Mesendoderm (in vitro differentiated cells): ENCODE results near the gene SLC9A8.

ENCODE experiments used
- DNase-seq: peaks from one replicate; pipeline ENCODE4 v3.0.0; 2013
- H2AK5ac ChIP-seq: 2 replicates; pipeline ENCODE4 v1.6.1; 2013; ENCODE audit warnings: low read length, inconsistent platforms
- H2BK120ac ChIP-seq: 2 replicates; pipeline ENCODE4 v1.6.1; 2013; ENCODE audit warnings: low read depth, mild to moderate bottlenecking, low read length, moderate library complexity, mixed read lengths
- H2BK15ac ChIP-seq: replicated peaks from 2 replicates; pipeline ENCODE4 v1.6.1; 2013; ENCODE audit warnings: low read depth, mild to moderate bottlenecking, moderate library complexity
- H2BK5ac ChIP-seq: 2 replicates; pipeline ENCODE4 v1.6.1; 2013; ENCODE audit warnings: low read length, inconsistent platforms
- H3K18ac ChIP-seq: 2 replicates; pipeline ENCODE4 v1.6.1; 2013; ENCODE audit warnings: mild to moderate bottlenecking, low read length, mixed read lengths
- H3K23ac ChIP-seq: one replicate; pipeline ENCODE4 v1.6.1; 2013; ENCODE audit warnings: low read length
- H3K27ac ChIP-seq: 2 replicates; pipeline ENCODE4 v1.5.1; 2013; ENCODE audit warnings: low read depth, mild to moderate bottlenecking, inconsistent platforms, low read length, moderate library complexity
- H3K27me3 ChIP-seq: 2 replicates; pipeline ENCODE4 v1.6.1; 2013; ENCODE audit warnings: low read length, control low read depth, mild to moderate bottlenecking, inconsistent platforms; ENCODE audit not compliant: insufficient read depth, poor library complexity
- H3K36me3 ChIP-seq: 2 replicates; pipeline ENCODE4 v1.6.1; 2013; ENCODE audit warnings: low read length, inconsistent platforms; ENCODE audit not compliant: control insufficient read depth, insufficient read depth
- H3K4ac ChIP-seq: one replicate; pipeline ENCODE4 v1.6.1; 2013; ENCODE audit warnings: low read depth, mild to moderate bottlenecking, low read length, moderate library complexity
- H3K4me1 ChIP-seq: 2 replicates; pipeline ENCODE4 v1.6.1; 2013; ENCODE audit warnings: low read depth, low read length, inconsistent platforms; ENCODE audit not compliant: control insufficient read depth
- H3K4me2 ChIP-seq: 2 replicates; pipeline ENCODE4 v1.6.1; 2013; ENCODE audit warnings: low read length
- H3K4me3 ChIP-seq: 2 replicates; pipeline ENCODE4 v1.5.1; 2013; ENCODE audit warnings: mild to moderate bottlenecking, low read length
- H3K56ac ChIP-seq: one replicate; pipeline ENCODE4 v1.6.1; 2013; ENCODE audit warnings: low read length
- H3K79me1 ChIP-seq: 2 replicates; pipeline ENCODE4 v1.6.1; 2013; ENCODE audit warnings: low read length, inconsistent platforms
- H3K79me2 ChIP-seq: 2 replicates; pipeline ENCODE4 v1.6.1; 2013; ENCODE audit warnings: mild to moderate bottlenecking, low read length; ENCODE audit not compliant: control insufficient read depth, insufficient read depth
- H3K9ac ChIP-seq: 2 replicates; pipeline ENCODE4 v1.6.1; 2013; ENCODE audit warnings: low read length, inconsistent platforms
- H4K5ac ChIP-seq: one replicate; pipeline ENCODE4 v1.6.1; 2013; ENCODE audit warnings: low read length
- H4K8ac ChIP-seq: one replicate; pipeline ENCODE4 v1.6.1; 2013; ENCODE audit warnings: low read depth, mild to moderate bottlenecking, control low read depth, low read length, moderate library complexity
- WGBS: extraction: QIAGEN DNeasy Blood & Tissue Kit; methylation state at CpG from one replicate; pipeline ENCODE4 v1.1.7; 2013; ENCODE audit warnings: low lambda C conversion rate, missing lambda C conversion rate; ENCODE audit not compliant: insufficient coverage; ENCODE audit errors: extremely low coverage; 5-methylcytosine and 5-hydroxymethylcytosine counted together

The SLC9A8 gene

DNA sequence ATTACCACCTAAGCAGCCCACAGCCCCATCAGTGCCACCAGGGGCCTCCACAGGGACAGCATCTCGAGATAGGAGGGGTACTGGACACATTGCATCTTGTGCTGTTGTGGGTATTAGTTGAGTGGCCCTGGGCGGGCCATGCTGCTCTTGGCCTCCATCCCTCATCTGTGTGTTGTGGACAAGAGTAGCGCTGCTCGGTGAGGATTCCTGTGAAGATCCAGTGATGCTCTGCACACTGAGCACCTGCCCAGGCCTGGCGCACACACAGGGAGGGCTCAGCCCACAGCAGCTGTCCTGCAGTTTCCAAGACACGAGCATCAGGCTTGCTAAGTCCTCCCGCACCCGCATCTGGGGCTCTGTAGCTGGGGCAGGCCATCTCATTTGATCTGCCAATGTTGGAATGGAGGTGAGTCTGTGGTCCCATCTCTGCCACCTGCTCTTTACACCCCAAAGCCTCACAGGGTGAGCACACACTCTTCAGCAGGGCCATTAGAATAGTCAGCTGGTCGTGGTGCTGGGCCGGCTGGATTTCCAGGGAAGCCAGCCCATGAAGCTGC lies 70.7 kb downstream of the SLC9A8 start:
- no peak overlapping the region for H2BK15ac ChIP-seq
- no peak overlapping the region for H4K8ac ChIP-seq
- no peak overlapping the region for H3K18ac ChIP-seq
- no peak overlapping the region for H3K23ac ChIP-seq
- H3K36me3 ChIP-seq, result no peaks in the 10 kb centered on the region
- H3K27ac ChIP-seq, result no peak overlapping the region
- no peak overlapping the region for H3K4me2 ChIP-seq
- no peak overlapping the region for H3K9ac ChIP-seq
- H3K79me2 ChIP-seq, result no peaks in the 10 kb centered on the region
- no peaks in the 10 kb centered on the region for H3K27me3 ChIP-seq
- no peak overlapping the region for H3K4me3 ChIP-seq
- no peak overlapping the region for H3K4ac ChIP-seq
- no peaks in the 10 kb centered on the region for H3K4me1 ChIP-seq
- H3K79me1 ChIP-seq, result no peaks in the 10 kb centered on the region
- no peak overlapping the region for H2BK120ac ChIP-seq
- no peak overlapping the region for H3K56ac ChIP-seq
- no peak overlapping the region for H2AK5ac ChIP-seq
- no peak overlapping the region for H2BK5ac ChIP-seq
- DNase-seq, result no peak
- no peak overlapping the region for H4K5ac ChIP-seq
- no CpG with 5 or more reads among the region's 10 CpGs for WGBS

DNA sequence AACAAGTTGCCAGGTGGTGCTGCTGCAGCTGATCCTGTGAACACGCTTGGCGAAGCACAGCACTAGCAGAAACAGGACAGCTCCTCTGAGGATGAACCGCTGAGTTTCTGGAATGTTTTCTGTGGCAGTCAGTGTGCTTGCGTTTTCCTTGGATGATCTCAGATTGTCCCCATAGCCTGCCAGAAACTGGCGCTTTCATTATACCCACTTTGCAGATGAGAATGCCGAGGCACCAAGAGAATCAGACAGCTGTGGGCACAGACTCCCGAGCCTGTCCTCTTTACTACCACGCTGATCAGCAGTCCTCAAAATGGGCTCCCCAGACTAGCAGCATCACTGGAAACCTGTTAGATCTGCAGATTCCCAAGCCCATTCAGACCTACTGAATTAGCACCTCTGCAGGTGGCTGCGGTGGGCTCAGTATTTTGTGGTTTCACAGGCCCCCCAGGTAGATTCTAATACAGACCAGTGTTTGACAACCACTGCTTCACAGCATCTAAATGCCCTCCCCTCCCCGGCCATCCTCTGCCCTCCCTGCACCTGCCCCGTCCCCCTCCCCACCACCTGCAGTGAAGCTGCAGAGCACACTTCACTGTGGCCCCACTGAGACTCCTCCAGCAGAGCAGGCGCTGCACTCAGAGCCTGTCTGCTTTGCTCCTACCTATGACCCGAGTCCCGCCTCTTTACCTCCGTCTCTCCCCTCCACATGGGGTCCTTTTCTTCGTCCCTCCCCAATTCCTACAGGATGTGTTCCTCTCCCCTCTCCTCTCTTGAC lies 73.1 kb downstream of the SLC9A8 start:
- no peak overlapping the region for H2AK5ac ChIP-seq
- H2BK120ac ChIP-seq, result no peak overlapping the region
- H3K27me3 ChIP-seq, result no peaks in the 10 kb centered on the region
- no peak overlapping the region for H3K4me3 ChIP-seq
- no peak overlapping the region for H3K23ac ChIP-seq
- no peak overlapping the region for H2BK15ac ChIP-seq
- no peak for DNase-seq
- H4K5ac ChIP-seq, result no peak overlapping the region
- no peaks in the 10 kb centered on the region for H3K36me3 ChIP-seq
- H3K56ac ChIP-seq, result no peak overlapping the region
- no peak overlapping the region for H3K27ac ChIP-seq
- no peak overlapping the region for H2BK5ac ChIP-seq
- no peak overlapping the region for H3K4ac ChIP-seq
- no peak overlapping the region for H3K18ac ChIP-seq
- H3K4me2 ChIP-seq, result no peak overlapping the region
- no peak overlapping the region for H4K8ac ChIP-seq
- H3K79me2 ChIP-seq, result no peaks in the 10 kb centered on the region
- no CpG with 5 or more reads among the region's 16 CpGs for WGBS
- H3K4me1 ChIP-seq, result peaks cover 6% of the 10 kb centered on the region
- no peak overlapping the region for H3K9ac ChIP-seq
- H3K79me1 ChIP-seq, result no peaks in the 10 kb centered on the region

DNA sequence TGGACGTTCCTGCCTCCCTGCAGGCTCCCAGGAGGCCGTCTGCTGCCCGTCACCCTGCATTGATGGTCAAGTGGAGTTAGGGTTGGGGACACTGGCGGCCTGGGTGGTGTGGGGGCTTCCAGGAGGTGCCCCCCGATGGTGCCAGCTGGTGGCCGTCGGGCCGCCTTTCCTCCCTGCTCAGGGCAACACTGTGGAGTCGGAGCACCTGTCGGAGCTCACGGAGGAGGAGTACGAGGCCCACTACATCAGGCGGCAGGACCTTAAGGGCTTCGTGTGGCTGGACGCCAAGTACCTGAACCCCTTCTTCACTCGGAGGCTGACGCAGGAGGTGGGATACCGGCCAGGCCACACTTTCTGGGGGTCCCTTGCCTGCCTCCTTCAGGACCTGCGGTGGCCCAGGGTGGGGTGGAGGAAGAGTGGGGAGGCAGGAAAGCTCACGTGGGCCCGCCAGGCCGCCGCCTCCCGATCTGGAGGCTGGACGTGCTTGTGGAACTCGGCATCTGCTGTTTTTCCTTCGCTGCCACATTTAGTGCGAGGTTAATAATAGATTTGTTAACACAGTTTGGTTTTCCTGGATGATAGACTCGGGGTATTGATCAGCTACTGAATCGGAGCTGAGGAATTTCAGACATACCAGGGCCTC lies 74.1 kb downstream of the SLC9A8 start:
- Histone ChIP-seq H2BK15ac (no peak overlapping the region), H2BK120ac (no peak overlapping the region), H3K27ac (no peak overlapping the region), H3K79me1 (no peaks in the 10 kb centered on the region), H3K9ac (no peak overlapping the region), H2BK5ac (no peak overlapping the region), H2AK5ac (no peak overlapping the region), H3K36me3 (no peaks in the 10 kb centered on the region), H4K8ac (no peak overlapping the region), H4K5ac (no peak overlapping the region), H3K79me2 (no peaks in the 10 kb centered on the region), H3K4me3 (no peak overlapping the region), H3K4me1 (peaks cover 10% of the 10 kb centered on the region), H3K4me2 (no peak overlapping the region), H3K23ac (no peak overlapping the region), H3K27me3 (no peaks in the 10 kb centered on the region), H3K56ac (no peak overlapping the region), H3K18ac (no peak overlapping the region), H3K4ac (no peak overlapping the region)
- WGBS, result no CpG with 5 or more reads among the region's 30 CpGs
- no peak for DNase-seq

DNA sequence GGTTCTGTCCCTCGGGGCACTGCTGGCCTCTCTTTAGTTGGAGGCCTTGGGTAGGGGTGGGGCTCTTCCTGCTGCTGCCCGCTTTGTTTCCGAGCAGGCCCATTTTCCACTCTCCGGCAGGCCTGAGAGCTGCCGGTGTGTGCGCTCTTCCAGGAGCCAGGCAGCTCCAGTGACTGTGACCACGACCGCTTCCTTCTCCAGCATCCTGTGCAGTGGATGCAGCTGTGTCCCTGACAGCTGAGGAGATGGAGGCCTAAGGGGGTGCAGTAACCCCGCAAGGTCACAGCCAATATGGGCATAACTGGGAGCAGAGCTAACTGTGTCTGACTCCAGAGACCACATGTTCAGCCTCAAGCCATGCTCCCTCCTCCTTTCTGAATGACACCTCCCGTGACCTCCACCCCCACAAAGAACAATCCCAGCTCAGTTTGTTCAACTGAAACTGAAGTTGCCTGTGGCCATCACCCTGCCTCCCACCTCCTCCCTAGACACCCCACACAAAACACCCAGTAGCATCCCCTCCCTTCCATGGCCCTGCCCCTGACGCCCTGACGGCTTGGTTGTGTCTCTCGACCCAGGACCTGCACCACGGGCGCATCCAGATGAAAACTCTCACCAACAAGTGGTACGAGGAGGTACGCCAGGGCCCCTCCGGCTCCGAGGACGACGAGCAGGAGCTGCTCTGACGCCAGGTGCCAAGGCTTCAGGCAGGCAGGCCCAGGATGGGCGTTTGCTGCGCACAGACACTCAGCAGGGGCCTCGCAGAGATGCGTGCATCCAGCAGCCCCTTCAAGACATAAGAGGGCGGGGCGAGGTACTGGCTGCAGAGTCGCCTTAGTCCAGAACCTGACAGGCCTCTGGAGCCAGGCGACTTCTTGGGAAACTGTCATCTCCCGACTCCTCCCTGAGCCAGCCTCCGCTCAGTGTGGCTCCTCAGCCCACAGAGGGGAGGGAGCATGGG lies 74.9 kb downstream of the SLC9A8 start:
- no peak overlapping the region for H3K27ac ChIP-seq
- no peak for DNase-seq

DNA sequence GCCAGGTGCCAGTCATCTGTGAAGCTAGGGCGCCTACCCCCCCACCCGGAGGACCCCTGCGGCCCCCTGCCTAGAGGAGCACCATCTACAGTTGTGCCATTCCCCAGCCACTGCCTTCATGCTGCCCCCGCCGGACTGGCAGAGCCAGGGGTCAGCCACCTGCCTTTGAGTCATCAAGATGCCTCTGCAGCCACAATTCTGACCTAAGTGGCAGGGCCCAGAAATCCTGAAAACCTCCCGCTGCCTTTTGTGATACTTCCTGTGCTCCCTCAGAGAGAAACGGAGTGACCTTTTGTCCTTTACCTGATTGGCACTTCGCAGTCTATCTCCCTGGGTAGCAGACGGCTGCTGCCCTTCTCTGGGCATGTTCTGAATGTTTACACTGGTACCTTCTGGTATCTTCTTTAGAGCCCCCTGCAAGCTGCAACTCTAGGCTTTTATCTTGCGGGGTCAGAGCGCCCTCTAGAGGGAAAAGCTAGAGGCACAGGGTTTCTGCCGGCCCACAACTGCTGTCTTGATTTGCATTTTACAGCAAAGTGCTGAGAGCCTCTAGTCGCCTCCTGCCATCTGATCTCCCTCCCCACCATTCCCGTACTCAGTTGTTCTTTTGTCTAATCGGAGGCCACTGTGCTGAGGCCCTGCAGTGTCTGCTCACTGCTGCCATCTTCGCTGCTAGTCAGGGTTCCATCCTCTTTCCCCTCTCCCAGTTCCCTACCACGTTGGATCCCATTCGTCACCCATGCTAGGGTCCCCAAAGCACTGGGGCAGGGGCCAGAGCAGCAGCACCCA lies 75.8 kb downstream of the SLC9A8 start:
- Histone ChIP-seq H3K4me2 (no peak overlapping the region), H3K27ac (no peak overlapping the region), H4K8ac (no peak overlapping the region), H2BK5ac (no peak overlapping the region), H2BK120ac (no peak overlapping the region), H3K9ac (no peak overlapping the region), H3K18ac (no peak overlapping the region), H3K79me2 (no peaks in the 10 kb centered on the region), H4K5ac (no peak overlapping the region), H2AK5ac (no peak overlapping the region), H3K4me3 (no peak overlapping the region), H3K23ac (no peak overlapping the region), H3K79me1 (no peaks in the 10 kb centered on the region), H2BK15ac (no peak overlapping the region), H3K27me3 (no peaks in the 10 kb centered on the region), H3K4me1 (peaks cover 10% of the 10 kb centered on the region), H3K36me3 (no peaks in the 10 kb centered on the region), H3K56ac (peak overlapping the region; percentile 73), H3K4ac (no peak overlapping the region)
- peak; percentile 89 for DNase-seq
- WGBS, result no CpG with 5 or more reads among the region's 18 CpGs

More for the DNA sequence above, 74.9 kb downstream of the SLC9A8 start:
- peaks cover 10% of the 10 kb centered on the region for H3K4me1 ChIP-seq
- H4K8ac ChIP-seq, result no peak overlapping the region
- no peak overlapping the region for H2BK5ac ChIP-seq
- no peak overlapping the region for H3K23ac ChIP-seq
- no peak overlapping the region for H2BK15ac ChIP-seq
- no peak overlapping the region for H2BK120ac ChIP-seq
- no peaks in the 10 kb centered on the region for H3K79me2 ChIP-seq
- H3K36me3 ChIP-seq, result no peaks in the 10 kb centered on the region
- no peak overlapping the region for H2AK5ac ChIP-seq
- H3K18ac ChIP-seq, result no peak overlapping the region
- H3K4me2 ChIP-seq, result no peak overlapping the region
- H3K4me3 ChIP-seq, result no peak overlapping the region
- no peaks in the 10 kb centered on the region for H3K79me1 ChIP-seq
- no peak overlapping the region for H4K5ac ChIP-seq
- H3K9ac ChIP-seq, result no peak overlapping the region
- no peak overlapping the region for H3K56ac ChIP-seq
- no CpG with 5 or more reads among the region's 32 CpGs for WGBS
- no peak overlapping the region for H3K4ac ChIP-seq
- no peaks in the 10 kb centered on the region for H3K27me3 ChIP-seq
